ENCODE measurements around the gene SLC13A2.

DNA sequence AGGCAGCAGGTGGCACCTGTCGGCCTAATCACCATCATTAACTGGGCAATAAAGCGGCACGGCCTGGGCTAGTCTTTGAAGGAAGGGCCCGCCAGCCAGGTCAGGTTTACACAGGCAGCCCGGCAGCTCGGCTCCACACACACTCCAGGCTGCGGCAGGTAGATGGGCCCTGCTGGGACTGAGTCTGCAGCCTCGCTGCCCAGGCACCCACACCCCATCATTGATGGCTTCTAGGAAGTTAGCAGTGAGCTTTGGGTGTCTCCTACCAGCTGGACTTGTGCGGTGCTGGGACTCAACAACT is 25.9 kb downstream of the SLC13A2 start:
- no peak for TF ChIP-seq EZH2 (IDR thresholded peaks at IDR 0.05)
- TF ChIP-seq CTCF (IDR thresholded peaks at IDR 0.05) = no peak
- no peak for TF ChIP-seq EZH2phosphoT487 (IDR thresholded peaks at IDR 0.05)

All from neural progenitor cell (in vitro differentiated cells).